KBM-7 (cell line): ENCODE results near the gene PLXND1.

Experiments
- DNase-seq: peaks from one replicate; pipeline ENCODE4 v3.0.0-alpha.2; 2015
- in situ Hi-C: fragments of 300-500 bp; cut with MboI; formaldehyde crosslinking; loops from 2 replicates; pipeline ENCODE4 v1.14.3; 2020; ENCODE audit warnings: low sequenced_read_pairs, low pct_unique_long_range_greater_than_20kb, mixed read lengths

The PLXND1 gene

DNA sequence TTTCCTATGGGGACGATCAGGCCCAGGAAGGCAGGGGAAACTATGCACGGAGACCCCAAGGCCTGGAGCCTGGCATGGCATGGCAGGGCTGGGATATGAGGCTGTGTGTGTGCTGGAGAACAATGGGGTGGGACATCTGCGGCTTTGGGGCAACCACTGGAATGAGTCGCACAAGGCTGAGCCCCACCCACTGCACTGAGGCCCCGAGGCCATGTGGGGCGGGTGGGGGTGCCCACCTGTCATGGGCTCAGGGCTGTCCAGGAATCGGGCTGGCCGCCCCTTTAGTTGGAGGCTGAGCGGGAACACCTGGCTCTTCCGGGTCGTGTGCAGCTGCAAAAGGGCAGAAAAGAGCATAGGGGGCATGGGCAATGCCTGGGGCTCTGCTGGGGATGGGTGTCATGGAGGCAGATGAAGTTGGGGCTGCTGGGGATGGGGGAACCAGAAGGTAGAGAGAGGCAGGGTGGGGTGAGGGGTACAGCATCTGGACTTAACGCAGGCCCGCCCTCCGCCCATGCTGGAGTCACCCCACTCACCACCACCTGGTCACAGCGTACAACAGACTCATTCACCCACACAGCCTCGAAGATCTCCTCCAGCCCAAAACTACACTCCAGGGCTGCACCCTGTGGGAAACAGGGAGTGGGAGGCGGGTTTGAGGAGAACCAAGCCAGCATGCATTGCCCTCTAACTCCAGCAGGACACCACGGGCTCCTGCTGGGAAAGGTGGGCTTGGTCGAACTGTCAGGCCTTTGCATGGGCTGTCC is 31.1 kb downstream of the PLXND1 start:
- DNase-seq: no peak
- in situ Hi-C loops: no loop called here

DNA sequence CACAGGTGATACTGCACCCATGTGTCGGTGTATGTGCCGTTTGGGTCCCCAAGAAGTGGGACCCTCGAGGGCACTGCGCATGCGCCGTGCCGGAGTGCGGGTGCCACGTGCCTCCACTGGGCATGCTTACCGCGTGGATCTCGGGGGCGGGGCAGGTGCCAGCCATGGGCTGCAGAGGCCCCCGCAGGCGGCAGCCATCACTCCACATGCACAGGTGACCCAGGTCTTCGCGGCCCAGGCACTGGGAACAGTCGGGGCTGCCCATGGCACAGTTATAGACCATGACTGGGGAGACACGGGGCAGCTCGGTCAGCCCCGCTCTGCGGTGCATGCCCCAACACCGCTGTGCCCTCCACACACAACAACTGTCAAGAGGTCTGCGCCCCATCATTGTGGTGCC is 32.3 kb downstream of the PLXND1 start:
- no peak for DNase-seq
- in situ Hi-C loops: no loop called here

DNA sequence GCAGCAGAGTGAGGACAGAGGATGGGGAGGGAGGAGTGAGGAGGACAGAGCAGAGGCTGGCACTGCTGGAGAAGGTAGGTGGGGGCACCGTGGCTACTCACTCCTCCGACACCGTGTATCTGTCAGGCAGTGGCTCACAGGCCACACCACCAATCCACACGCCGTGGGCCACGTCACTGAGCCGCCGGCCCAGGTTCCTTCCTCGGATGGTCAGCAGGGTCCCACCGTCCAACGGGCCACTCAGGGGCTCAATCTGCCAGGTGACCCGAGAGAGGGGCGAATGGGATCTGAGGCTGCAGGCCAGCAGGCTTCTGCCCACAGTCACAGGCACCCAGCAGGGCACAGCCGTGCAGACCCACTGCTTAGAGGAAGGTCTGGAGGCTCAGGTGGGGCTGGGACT is 33.0 kb downstream of the PLXND1 start:
- DNase-seq: no peak
- in situ Hi-C loops: no loop called here

DNA sequence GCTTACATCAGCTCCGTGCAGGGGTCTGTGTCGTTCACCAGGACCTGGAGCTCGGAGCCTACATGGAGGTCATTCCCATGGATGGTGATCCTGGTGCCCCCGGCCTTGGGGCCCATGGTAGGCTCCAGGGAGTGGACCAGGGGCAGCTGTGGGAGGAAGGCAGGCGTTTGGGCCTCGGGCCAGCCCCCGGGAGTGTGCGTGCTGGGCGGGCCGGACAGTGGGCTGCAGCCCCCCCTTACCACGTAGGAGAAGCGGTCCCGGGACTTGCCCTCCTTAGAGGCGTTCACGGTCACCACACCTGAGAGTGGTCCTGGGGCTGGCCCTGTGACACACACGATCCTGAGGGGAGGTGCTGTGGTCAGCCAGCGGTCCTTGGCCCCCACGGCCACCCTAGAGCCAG is 33.9 kb downstream of the PLXND1 start:
- DNase-seq: no peak
- in situ Hi-C loops: no loop called here

DNA sequence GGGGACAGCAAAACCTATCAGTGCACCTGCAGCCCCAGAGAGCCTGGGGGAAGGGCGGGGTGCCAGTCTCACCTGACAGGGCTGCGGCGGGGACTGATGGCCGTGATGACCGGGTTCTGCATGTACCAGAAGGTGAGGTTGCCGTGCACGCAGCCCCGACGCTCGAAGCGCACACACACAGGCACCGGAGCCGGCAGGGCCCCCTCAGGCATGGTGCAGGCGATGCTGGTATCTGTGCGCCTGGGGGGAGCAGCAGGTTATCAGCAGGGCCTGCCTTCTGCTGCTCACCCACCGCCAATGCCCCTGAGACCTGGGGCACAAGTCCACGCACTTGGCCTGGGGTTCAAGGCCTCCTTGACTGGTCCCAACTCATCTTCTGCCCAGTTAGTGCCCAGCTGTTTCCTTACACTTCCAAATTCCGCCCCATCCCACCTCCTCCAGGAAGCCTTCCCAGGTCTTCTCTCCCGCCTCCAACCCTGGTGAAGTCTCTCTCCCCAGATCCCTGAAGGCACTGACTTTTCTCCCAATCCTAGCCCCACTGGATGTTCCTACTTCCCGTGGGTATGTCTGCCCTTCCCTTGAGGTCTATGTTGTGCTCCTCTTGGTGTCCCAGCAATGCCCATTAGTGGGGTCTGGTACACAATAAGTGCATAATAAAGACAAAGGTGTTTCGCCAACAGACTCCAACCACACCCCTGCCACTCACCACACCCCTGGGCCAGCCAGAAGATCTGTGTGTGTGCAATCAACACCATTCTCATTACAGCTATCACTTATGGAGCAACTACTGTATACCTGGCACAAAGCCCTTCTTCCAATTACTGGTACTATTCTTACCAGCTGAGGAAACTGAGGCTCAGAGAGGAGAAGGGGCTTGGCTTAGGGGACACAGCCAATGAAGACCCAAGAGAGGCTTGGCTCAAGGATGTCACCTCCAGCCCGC is 34.6 kb downstream of the PLXND1 start:
- in situ Hi-C loops: no loop called here
- DNase-seq: no peak

DNA sequence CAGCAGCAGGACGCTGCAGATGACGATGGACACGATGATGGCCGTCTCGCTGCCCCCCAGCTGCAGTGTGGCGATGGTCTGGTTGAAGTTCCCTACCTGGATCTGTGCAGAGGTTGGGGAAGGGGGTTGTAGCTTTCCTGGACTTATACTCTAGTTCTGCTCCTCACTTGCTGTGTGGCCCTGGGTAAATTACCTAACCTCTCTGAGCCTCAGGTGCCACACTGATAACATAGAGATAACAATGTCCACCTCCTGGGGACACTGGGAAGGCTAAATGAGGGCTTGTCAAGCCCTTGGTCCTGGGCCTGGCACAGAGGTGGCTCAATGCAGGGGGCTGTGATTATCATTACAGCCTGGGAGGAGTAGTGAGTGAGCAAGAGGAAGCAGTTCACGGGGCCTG is 36.6 kb downstream of the PLXND1 start:
- in situ Hi-C loops: no loop called here
- no peak for DNase-seq

DNA sequence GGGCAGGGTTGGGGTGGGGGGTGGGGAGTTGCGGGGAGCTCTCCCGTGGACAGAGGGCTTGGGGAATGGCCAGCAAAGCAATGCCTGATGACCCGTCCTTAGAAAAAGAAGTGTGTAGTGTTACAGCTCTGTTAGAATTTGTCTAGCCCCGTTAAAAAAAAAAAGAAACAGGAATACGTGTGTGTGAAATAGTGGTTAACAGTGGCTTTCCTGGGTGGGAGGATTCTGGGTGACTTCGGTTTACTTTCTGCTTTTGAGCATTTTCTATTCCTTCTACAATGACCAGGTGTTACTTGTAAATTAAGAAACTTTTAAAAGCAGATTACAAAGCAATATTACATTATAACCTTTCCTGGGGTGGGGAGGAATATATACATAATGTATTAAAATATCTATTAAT is 38.5 kb downstream of the PLXND1 start:
- in situ Hi-C loops: no loop called here

DNA sequence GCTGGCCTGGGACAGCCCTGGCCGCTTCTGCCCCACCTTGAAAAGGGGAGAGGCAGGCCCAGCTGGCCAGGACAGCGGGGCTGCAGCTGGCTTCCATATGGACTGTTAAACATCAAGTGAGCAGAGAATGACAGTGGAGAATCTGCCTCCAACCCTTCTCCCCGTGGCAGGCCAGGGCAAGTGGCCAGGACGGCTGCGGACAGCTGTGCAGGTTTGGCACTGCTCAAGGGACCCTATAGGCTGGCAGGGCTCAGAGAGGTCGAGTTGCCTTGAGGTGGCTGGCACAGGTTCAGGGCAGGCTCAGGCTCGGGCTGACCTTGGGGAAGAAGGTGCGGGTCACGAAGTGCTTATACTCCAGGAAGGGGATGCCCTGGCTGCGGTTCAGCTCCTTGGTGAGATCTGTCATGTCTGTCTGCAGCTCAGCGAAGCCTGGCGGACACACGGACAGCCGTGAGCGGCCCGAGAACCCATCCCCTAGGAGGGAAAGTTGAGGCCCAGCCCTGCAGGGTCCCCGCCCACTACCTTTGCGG is 39.2 kb downstream of the PLXND1 start:
- in situ Hi-C loops: no loop called here
- no peak for DNase-seq

More for the DNA sequence above, 38.5 kb downstream of the PLXND1 start:
- no peak for DNase-seq

DNA sequence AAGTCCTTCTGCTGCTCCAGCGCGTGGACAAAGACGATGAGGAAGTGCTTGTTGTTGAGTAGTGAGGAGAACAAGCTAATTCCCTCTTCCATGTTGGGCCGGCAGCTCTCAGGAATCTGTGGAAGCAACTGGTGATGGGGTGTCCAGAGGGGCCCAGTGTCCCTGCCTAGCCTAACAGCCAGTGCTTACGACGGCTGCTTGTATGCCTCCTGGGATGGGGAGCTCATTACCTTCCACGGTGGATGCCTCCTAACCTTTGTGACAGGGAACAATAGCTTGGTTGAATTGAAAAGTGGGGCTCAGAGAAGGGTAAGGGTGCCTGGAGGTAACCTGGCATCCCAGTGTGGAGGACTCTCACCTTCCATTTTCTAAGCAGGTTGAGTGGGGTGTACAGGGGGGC is 40.6 kb downstream of the PLXND1 start:
- in situ Hi-C loops: no loop called here
- DNase-seq: no peak

DNA sequence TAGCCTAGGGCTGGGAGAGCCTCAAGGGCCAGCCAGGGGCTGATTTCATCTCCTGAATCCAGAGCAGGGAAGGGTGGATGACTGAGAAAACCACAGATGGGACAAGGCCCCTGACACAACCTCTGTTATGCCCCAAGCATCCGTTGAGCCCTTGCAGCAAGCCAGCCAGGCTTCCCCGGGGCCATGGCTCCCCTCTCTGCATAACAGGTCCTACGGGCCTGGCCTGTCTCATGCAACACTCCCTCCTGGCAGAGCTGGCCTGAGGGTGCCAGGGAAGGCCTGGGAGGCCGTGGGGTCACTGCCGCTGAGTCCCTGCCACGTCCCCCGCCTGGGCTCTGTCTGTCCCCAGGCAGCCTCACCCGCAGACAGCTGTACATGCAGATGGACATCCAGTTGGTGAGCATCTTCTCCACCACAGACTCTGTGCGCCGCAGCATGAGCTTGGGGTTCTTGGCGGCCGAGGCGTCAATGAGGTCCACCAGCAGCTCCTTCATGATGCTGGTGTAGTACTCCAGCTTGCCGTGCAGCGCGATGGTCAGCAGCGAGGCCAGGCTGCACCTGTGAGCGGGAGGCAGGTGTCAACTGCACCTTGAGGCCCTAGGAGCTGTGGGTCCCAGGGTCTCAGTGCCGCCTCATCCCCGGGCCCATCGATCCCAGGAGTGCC is 41.4 kb downstream of the PLXND1 start:
- DNase-seq: no peak
- in situ Hi-C loops: no loop called here

DNA sequence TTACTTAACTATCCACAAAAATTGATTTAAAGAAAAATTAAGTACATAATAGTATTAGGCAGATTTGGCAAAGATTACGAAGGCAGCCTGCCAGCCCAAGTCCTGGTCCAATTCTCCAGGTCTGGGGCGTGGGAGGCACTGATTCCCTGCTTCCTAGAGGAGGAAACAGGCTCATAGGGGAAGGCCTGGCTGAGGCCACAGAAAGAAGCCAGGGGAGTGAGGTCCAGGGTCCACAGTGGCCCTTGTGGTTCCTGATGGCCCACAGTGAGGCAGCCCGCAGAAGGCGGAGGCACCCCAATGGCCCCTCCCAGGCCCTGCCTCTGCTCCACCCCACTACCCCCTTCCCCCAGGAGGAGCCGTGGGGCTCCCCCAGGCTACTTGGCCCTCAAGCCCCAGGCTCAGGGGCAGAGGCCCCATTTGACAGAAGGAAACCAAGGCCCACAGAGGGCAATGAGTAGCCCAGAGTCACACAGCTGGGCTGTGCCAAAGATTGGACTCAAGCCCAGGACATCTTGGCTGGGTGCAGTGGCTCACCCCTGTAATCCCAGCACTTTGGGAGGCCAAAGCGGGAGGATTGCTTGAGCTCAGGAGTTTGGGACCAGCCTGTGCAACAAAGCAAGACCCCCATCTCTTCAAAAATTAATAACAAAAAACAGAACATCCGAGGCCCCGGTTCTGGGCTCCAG is 42.5 kb downstream of the PLXND1 start:
- DNase-seq: no peak
- in situ Hi-C loops: no loop called here

DNA sequence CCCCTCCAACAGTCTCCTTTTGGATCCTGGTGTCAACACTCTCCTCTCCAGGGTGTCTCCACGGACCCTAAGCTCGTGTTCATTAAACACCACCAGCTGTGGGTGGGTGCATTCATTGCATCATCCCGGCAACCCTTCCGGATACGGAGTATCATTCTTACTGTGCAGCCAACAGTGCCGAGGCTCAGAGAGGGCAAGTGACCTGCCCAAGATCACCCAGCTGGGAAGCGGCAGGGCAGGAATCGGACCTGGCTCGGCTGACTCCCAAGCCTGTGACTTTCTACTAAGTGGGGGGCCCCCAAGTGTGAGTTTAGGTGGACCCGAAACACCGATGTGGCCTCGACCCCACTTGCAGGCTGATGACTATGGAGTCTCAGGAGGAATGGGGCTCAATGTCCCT is 43.1 kb downstream of the PLXND1 start:
- no peak for DNase-seq
- in situ Hi-C loops: no loop called here

DNA sequence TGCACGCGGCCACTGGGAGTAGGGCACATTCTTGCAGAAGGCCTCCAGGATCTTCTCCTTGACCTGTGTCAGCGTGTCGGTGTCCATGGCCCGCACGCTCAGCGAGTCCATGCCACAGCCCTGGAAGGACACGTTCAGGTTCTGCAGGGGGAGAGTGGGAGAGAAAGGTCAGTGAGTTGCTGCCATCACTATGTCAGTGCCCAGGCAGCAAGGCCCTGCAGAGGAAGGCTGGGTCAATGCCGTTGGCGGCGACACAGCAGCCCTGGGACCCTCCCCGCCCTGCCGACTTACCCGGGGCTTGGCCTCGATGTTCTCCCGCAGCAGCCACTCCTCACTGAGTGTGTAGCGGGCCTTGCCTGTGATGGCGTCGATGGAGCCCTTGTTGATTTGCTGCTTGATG is 43.7 kb downstream of the PLXND1 start:
- in situ Hi-C loops: no loop called here
- DNase-seq: no peak

DNA sequence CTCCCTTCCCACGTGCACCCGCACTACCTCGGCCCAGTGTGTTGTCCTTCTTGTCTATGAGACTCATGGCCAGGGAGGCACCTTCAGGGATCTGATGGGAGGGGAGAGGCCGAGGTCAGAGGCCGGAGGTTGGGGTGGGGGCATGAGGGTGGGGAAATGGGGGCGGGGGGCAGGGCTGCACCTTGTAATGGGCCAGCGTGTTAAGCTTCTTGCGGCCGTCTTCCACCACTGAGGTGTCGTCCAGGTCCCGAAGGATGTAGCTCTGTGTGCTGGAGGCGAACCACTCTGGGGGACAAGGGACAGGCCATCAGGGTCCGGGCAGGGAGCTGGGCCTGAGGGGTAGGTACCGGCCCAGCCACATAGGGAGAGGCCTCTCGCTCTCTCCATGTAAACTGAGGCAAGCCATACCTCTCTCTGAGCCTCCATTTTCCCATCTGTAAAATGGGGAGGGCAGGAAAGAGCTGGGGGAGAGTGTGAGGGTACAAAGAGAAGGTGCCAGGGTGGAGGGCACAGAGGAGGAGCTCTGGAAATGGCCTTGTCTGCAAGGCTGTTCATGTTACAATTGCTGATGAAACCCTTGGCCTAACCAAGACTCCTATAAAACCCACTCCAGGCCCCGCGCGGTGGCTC is 44.7 kb downstream of the PLXND1 start:
- in situ Hi-C loops: no loop called here
- DNase-seq: no peak

DNA sequence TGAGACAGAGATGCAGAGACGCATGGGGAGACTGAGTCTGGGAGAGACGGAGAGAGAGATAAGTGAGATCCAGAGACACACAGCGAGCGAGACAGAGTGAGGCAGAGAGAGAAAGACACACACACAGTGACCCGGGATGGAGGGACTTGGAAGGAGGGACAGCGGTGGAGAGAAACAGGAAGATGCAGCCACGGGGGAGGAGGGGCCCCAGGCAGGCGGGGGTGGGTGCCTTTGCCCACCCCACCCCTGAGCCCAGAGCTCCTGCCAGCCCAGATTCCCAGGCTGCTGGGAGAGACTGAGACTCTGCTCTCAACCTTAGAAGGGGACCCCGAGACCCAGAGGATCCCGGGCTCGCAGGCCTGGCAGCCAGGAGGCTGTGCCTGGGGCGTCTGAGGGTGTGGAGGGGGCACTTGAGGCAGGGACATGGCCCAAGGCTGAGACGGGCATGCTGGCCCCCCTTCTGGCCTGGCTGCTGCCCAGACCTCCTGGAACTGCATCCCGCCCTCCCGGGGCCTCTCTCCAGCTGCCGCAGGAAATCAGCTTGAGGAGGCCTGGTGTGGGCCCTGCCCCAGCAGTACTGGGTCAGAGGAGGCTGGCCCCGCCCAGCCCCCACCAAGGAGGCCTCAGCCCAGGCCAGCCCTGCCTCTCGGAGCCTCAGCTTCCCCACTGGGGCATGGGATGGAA is 45.4 kb downstream of the PLXND1 start:
- in situ Hi-C loops: no loop called here

DNA sequence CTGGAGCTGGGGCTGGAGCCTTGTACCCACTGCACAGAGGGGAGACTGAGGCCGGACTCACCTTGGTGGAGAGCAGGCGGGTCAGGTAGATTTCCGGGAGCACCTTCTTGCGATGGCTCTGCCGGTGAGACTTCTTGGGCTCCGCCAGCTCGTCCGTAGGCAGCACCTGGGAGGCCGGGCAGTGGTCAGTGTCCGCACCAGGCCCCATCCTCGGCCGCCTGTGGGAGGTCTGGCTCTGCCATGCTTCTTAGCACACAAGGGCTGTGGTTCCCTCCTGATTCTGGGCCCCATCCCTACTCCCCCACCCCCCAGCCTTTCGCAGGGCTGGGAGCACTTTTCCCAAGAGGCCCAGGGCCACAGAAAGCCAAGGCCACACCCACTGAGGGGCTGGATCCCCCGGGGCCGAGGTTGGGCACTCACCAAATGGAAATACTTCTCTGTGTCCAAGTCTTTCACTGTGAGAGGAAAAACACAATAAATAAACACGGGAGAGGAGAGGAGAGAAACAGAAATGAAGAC is 46.1 kb downstream of the PLXND1 start:
- no peak for DNase-seq
- in situ Hi-C loops: no loop called here

More for the DNA sequence above, 45.4 kb downstream of the PLXND1 start:
- no peak for DNase-seq

DNA sequence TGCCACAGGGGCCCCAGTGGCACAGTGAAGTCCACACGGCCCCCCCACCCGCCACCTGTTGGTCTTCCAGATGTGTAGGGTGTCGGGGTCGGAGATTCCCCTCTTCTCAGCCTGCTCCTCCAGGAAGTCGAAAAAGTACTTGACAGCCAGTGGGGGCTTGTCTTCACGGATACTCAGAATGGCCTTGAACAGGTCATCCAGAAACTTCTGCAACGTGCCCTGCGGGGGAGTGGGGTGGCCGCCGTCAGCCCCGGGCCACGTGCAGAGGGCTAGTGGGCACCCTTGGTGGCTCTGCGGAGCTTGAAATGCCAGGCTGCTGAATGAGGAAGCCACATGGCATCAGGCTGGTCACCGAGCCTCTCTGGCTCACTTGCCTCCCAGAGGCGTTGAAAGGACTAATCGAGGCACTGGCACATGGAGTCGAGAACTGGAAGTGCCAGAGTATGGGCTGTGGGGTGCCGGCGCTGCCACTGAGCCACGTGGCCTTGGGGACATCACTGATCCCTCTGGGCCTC is 46.9 kb downstream of the PLXND1 start:
- in situ Hi-C loops: no loop called here
- no peak for DNase-seq
